Gastrocnemius medialis (tissue), 4 donors: ENCODE measurements around the gene PRKCA.

Experiments used
- CTCF ChIP-seq, 5 experiments: fragments of 450-650 bp in 3 of 5; fragments of 200-600 bp in 2 of 5; sonication (generic) in 2 of 5; IDR thresholded peaks in 4 of 5; conservative IDR thresholded peaks in 1 of 5; 1 replicate in 4 of 5; 2 replicates in 1 of 5; pipeline ENCODE4 v1.5.1; 2016 to 2019; ENCODE audit warnings: antibody characterized with exemption in 5 of 5, mild to moderate bottlenecking in 3 of 5, moderate library complexity in 3 of 5
- POLR2A ChIP-seq, 2 donors: fragments of 450-650 bp; IDR thresholded peaks; one replicate each; pipeline ENCODE4 v1.6.1; 2017; ENCODE audit warnings: antibody characterized with exemption in 2 of 2, mild to moderate bottlenecking in 2 of 2, moderate library complexity in 2 of 2

GRCh38 chr17:66398617-66399016, 96.2 kb downstream of the PRKCA start:
- TF ChIP-seq CTCF (IDR thresholded peaks at IDR 0.05 in 4 of 5, conservative IDR thresholded peaks at IDR 0.05 in 1 of 5) (no peak), POLR2A (IDR thresholded peaks at IDR 0.05) (no peak)
